Right lobe of liver (tissue), 6 donors: ENCODE results near the gene SULT2B1. TPM values are rescaled to one million over a fixed set of nuclear protein-coding genes. Genes with fewer than 3 reads are reported as not detected.

Experiments
- ATAC-seq, 4 donors: fragments of 200-7000 bp; cut with Tn5 transposase; one replicate each; pipeline ENCODE4 v1.9.1; 2020; ENCODE audit warnings: mild to moderate bottlenecking in 4 of 4, moderate library complexity in 4 of 4
- DNase-seq, 3 donors: peaks; one replicate each; pipeline ENCODE4 v3.0.0-alpha.2; 2020
- H3K27ac ChIP-seq, 3 donors: fragments of 200-600 bp; one replicate each; pipeline ENCODE4 v1.8.0; 2022
- H3K27me3 ChIP-seq, 2 donors: fragments of 200-600 bp; one replicate each; pipeline ENCODE4 v1.8.0; 2022
- H3K36me3 ChIP-seq, 4 donors: fragments of 200-600 bp; sonication (generic) in 1 of 4; one replicate each; pipeline versions ENCODE4 v1.5.1 to v1.8.0; 2017 to 2022; ENCODE audit warnings: control low read depth in 1 of 4
- H3K4me1 ChIP-seq, 4 donors: fragments of 200-600 bp; sonication (generic) in 1 of 4; one replicate each; pipeline versions ENCODE4 v1.5.1 to v1.8.0; 2017 to 2022; ENCODE audit warnings: control low read depth in 1 of 4
- H3K4me3 ChIP-seq, 3 donors: fragments of 200-600 bp; one replicate each; pipeline ENCODE4 v1.8.0; 2022
- H3K9me3 ChIP-seq, 4 donors: fragments of 200-600 bp; sonication (generic) in 1 of 4; one replicate each; pipeline versions ENCODE4 v1.5.1 to v1.8.0; 2017 to 2022; ENCODE audit warnings: control low read depth in 1 of 4
- CTCF ChIP-seq, 4 donors: fragments of 200-600 bp in 3 of 4; fragments of 450-650 bp in 1 of 4; IDR thresholded peaks; one replicate each; pipeline versions ENCODE4 v1.5.1 to v1.8.0; 2016 to 2022; ENCODE audit warnings: antibody characterized with exemption in 4 of 4, mild to moderate bottlenecking in 2 of 4
- POLR2A ChIP-seq: fragments of 450-650 bp; IDR thresholded peaks from one replicate; pipeline ENCODE4 v1.6.1; 2017; ENCODE audit warnings: antibody characterized with exemption, mild to moderate bottlenecking
- WGBS: methylation state at CpG from one replicate; pipeline ENCODE4 v1.1.6; 2018; ENCODE audit warnings: low coverage, low lambda C conversion rate; ENCODE audit not compliant: insufficient coverage; ENCODE audit errors: missing lambda C conversion rate; 5-methylcytosine and 5-hydroxymethylcytosine counted together
- intact Hi-C, 2 donors: fragments of 100-400 bp; cut with DNase I; formaldehyde crosslinking; loops; one replicate each; pipeline versions ENCODE4 v1.11.2 to v1.14.1; 2022
- total RNA-seq, 6 experiments: library from RNA; depleted of rRNA in 2 of 6; stranded (reverse); fragments of >200 nt in 2 of 6; fragmentation: NEBNext Ultra II Directional in 3 of 6; extraction: Animal tissue kit (Norgen Biotek cat#: 25700) in 3 of 6; gene quantifications; one replicate each; pipeline versions ENCODE4 v1.1.0 to v1.2.4, GENCODE V29; 2016 to 2023
- donor health status: DM: no; HTN: yes; CAD: no.
- donor health status: DM: no; HTN: no; CAD: no.
- donor health status: DM: no; HTN: no; CAD: no.
- donor health status: DM: no; HTN: yes; CAD: no.
- donor health status: DM: no; HTN: yes; CAD: no.

Gene SULT2B1
- total RNA-seq, 6 experiments from 2014 or later = 0.61 TPM; not detected in 5

- Histone ChIP-seq H3K36me3 (no peaks in the 10 kb centered on the region), H3K4me1 (no peaks in the 10 kb centered on the region), H3K27me3 (no peaks in the 10 kb centered on the region), H3K4me3 (no peak overlapping the region), H3K27ac (no peak overlapping the region), H3K9me3 (no peaks in the 10 kb centered on the region)
- intact Hi-C loops = loop anchor here (10.0 kb wide), 2 partner anchors 99 to 289 kb away; no protein-coding TSS in a partner anchor
- no peak for TF ChIP-seq CTCF (IDR thresholded peaks at IDR 0.05)
- no peak for TF ChIP-seq POLR2A
- 82% methylated on average over 4 of the region's 9 CpGs for WGBS
- DNase-seq (no peak), ATAC-seq (no peak)
Observed at GRCh38 chr19:48603850-48604249, 51.9 kb downstream of the SULT2B1 start.

GRCh38 chr19:48606463-48607358 lies 54.7 kb downstream of the SULT2B1 start, which contains the start of gene SPACA4:
SPACA4 (plus strand) TSS chr19:48606742; CDS start chr19:48606979, 237 bp downstream.
- Histone ChIP-seq H3K4me1 (no peaks in the 10 kb centered on the region), H3K27ac (no peak within 1 kb of the TSS), H3K27me3 (no peaks in the 10 kb centered on the region), H3K4me3 (no peak within 1 kb of the TSS), H3K36me3 (no peaks in the 10 kb centered on the region), H3K9me3 (no peaks in the 10 kb centered on the region)
- DNase-seq (no peak), ATAC-seq (peak in 1 of 4 donors; percentile 7)
- 80% methylated on average over 2 of the region's 39 CpGs for WGBS
- intact Hi-C loops = loop anchor here (10.0 kb wide), 2 partner anchors 102 to 292 kb away; no protein-coding TSS in a partner anchor
- TF ChIP-seq POLR2A (no peak), CTCF (IDR thresholded peaks at IDR 0.05) (no peak)

GRCh38 chr19:48607359-48607755 lies 55.4 kb downstream of the SULT2B1 start:
- no peak overlapping the region for H3K4me3 ChIP-seq
- no peaks in the 10 kb centered on the region for H3K4me1 ChIP-seq
- H3K36me3 ChIP-seq = no peaks in the 10 kb centered on the region
- H3K27me3 ChIP-seq = no peaks in the 10 kb centered on the region
- 75% methylated on average over 7 of the region's 7 CpGs for WGBS
- intact Hi-C loops = loop anchor here (10.0 kb wide), 2 partner anchors 103 to 293 kb away; no protein-coding TSS in a partner anchor
- DNase-seq = no peak
- no peaks in the 10 kb centered on the region for H3K9me3 ChIP-seq
- TF ChIP-seq CTCF (IDR thresholded peaks at IDR 0.05) (no peak), POLR2A (no peak)
- no peak for ATAC-seq
- no peak overlapping the region for H3K27ac ChIP-seq

GRCh38 chr19:48608798-48609263 lies 56.9 kb downstream of the SULT2B1 start:
- Histone ChIP-seq H3K4me3 (no peak overlapping the region), H3K27ac (no peak overlapping the region), H3K9me3 (no peaks in the 10 kb centered on the region), H3K36me3 (no peaks in the 10 kb centered on the region), H3K4me1 (peaks cover 0 to 3% (median 0%) of the 10 kb centered on the region in 4 donors), H3K27me3 (no peaks in the 10 kb centered on the region)
- 26% methylated on average over 2 of the region's 9 CpGs for WGBS
- TF ChIP-seq POLR2A (no peak), CTCF (IDR thresholded peaks at IDR 0.05) (peak; percentile 4 to 37 (median 28))
- ATAC-seq (peak; percentile 22 to 39 (median 32)), DNase-seq (no peak)
- intact Hi-C loops = loop anchor here (10.0 kb wide), 2 partner anchors 104 to 294 kb away; no protein-coding TSS in a partner anchor
